Caki2 (cell line): ENCODE results near the gene GUCA1A. TPM values are rescaled to one million over a fixed set of nuclear protein-coding genes. Genes with fewer than 3 reads are reported as not detected.

Experiments
- DNase-seq: peaks from one replicate; pipeline ENCODE4 v3.0.0-alpha.2; 2015; ENCODE audit warnings: low read depth
- in situ Hi-C: cut with HindIII; loops from 2 replicates; pipeline ENCODE4 v1.10.0; 2016; ENCODE audit warnings: low sequenced_read_pairs, low pct_unique_long_range_greater_than_20kb, mixed read lengths
- total RNA-seq: library from RNA; depleted of rRNA; stranded (reverse); fragments of >200 nt; shearing (Covaris generic); gene quantifications from 2 replicates; pipeline ENCODE4 v1.2.3, GENCODE V29; 2014; ENCODE audit warnings: low replicate concordance; rRNA removed

GUCA1A gene
- total RNA-seq, 1 experiment from 2014 or later: not detected

DNA sequence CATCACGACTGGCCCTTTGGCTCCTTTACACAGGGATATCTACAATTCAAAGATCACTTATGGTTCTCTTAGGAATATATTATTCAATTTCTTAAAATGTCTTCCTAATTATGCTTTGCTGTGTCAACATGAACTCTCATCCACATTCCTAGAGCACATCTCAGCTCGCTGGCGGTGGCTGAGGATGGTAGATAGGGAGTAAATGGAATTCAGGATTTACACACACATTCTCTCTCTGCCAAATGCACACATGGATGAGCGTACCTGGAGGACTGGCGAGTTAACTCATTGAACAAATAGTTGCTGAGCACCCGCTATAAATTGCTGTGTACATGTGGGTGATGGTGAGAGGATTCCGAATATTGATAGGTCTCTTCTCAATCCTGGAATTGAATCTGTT is 49.3 kb downstream of the GUCA1A start:
- in situ Hi-C loops: no loop called here
- DNase-seq: peak; percentile 64

GRCh38 chr6:42224222-42225028 is 51.3 kb downstream of the GUCA1A start:
- in situ Hi-C loops: no loop called here
- peak; percentile 83 for DNase-seq

DNA sequence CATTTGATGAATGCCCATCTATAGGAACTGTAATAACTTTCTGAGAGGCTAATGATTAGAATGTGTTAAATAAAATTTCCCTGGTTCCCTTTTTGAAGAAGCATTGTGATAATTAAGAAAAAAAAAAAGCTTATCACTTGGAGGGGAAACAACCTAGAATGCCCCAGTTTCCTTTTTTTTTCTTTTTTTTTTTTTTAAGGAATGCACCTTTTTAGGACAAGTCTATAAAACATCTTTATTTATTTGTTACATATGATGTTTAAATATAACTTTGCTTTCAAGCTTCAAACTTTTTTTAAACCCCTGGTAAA is 51.8 kb downstream of the GUCA1A start:
- in situ Hi-C loops: no loop called here

DNA sequence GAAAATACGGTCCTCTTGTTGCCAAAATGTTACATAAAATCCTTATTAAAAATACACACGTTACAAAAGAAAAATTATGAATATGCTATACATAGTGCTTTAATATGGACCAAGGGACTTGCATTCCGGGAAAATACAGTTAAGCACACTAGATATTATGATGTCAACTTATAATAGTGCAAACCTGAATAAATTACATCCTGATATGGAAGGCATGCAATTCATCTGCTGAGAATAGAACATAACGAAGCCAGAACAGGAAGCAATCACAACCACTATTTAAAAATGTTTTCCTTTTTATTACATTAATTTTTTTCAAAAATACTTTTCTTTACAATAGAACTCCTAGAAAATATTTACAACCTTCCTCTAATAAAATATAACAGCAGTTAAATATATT is 52.3 kb downstream of the GUCA1A start:
- in situ Hi-C loops: no loop called here
- DNase-seq: no peak

More for the DNA sequence above, 51.8 kb downstream of the GUCA1A start:
- no peak for DNase-seq

DNA sequence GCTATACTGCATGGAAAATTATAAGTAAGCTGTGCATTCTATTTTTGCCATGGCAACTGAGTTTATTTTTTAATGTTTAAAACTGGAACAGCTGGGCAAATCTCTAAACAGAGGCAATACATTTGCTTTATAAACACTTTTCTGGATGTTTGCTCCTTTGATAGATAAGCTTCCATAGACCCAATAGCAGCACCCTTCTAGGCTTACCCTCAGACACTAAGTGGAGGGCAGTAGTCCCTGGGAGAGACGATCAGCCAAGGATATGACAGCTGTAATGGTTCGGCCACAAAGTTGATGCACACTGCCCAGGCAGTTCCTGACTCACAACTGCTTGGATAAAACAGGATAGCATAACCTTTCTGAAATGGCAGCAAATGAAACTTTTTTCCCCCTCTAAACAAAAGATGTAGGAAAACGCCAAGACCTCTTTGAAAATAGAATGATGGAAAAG is 53.0 kb downstream of the GUCA1A start:
- in situ Hi-C loops: no loop called here
- no peak for DNase-seq

DNA sequence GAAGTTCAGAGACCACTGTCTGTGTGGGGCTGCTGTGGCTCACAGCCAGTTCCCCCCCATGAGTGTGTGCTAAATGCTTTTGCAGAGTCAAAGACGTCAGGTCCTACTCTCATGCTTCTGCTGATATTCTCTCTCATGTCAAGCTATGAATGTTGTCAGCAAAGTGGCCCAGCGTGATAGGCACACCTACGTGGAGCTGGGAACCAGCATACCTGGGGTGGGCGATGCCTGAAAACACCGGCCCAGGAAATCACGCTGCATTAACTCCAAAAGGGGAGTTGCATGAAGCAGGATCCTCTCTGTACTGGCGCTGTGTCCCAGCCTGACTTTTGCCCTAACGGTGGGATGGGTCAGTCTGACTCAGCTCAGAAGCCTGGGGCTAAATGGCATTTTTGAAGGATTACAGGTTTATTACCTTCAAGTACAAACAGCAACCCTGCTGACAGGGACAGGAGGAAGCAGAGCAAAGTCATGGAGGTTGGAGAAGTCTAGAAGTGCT is 53.5 kb downstream of the GUCA1A start:
- in situ Hi-C loops: no loop called here
- peak; percentile 97 for DNase-seq

DNA sequence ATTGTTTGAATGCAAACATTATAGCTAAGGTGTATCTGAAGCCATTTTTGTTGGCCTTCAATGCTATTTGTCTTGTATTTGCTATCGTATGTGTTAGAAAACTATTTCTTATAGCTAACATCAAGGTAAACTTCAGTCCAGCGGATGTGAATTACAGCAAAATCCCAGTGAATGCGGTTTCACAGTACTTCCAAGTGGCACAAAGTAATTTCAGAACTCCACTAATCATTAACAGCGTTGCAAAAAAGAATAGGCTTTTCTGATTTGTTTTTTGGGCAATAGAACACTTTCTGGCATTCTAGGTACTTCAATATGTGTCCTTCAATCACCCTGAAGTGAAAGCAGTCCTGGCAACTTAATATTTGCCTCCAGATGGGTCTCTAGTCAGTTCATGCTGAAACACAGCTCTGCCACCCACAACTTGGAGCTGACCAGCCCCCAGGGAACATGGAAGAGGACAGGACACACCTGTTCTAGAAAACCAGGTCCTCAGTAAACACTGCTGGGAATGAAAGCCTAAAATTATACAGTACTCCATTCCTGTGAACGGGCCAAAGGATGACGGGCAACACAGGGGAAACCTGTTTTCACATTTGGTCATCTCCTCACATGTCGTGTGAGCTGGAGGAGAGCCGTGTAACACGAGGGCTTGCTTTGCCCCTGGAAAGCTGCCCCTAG is 54.1 kb downstream of the GUCA1A start:
- no peak for DNase-seq
- in situ Hi-C loops: no loop called here

DNA sequence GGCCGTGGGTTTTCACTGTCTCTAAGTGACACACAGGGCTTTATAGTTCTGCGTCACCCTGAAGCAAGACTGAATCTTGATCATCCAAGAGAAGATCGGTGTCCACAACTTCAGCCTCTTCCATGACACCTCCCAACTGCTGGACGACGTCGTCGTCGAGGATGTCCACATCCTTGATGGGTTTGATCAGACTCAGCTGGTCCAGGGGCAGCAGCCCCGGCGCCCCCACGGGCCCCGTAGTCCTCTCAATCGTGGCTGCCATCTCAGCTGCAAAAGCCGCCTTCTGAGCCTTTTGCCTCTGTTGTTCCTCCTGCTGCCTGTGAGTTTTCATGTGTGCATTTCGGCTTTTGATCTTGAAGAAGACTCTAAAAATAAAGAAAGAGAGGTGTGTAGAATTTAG is 55.1 kb downstream of the GUCA1A start:
- in situ Hi-C loops: no loop called here
- DNase-seq: no peak

Other genes with a start within 250 kb of the GUCA1A start
- 209 and 278 TPM in 2 replicates for gene CCND3, start 231.6 kb upstream of the GUCA1A start, total RNA-seq
- 20.3 and 28.0 TPM in 2 replicates for gene TAF8, start 122.8 kb upstream of the GUCA1A start, total RNA-seq
- 1.6 and 7.2 TPM in 2 replicates for gene C6orf132, start 30.7 kb upstream of the GUCA1A start, total RNA-seq
- gene GUCA1B, start 21.6 kb downstream of the GUCA1A start, total RNA-seq: not detected in 2 replicates
- gene MRPS10, start 44.5 kb downstream of the GUCA1A start, total RNA-seq: 109 and 126 TPM in 2 replicates